HK-2 (cell line): Measurements from ENCODE around the gene DYNAP.

Experiments used
- DNase-seq: peaks from one replicate; pipeline ENCODE4 v3.0.0-alpha.2; 2018; ENCODE audit not compliant: unreplicated experiment

DYNAP gene, protein sequence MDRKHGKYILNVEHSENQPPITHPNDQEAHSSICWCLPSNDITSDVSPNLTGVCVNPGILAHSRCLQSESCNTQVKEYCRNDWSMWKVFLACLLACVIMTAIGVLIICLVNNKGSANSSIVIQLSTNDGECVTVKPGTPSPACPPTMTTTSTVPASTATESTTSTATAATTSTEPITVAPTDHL

DNA sequence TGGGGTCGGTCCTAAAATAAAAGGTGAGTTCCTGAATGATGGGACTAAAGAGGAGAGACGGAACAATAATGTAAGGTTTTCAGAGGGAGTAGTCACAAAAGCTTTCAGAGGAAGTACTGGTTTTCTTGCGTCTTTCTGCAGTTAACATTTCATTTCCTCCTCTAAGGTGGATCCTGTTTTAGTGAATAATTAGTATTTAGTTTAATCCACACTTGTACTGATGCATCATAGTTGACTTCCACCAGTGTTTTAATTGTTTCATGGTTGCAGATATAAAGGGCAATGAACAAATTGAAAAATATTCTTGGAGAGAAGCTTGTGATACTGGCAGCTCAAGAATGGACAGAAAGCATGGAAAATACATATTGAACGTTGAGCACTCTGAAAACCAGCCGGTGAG, at the start of gene DYNAP:
TSS of gene DYNAP (plus strand) at position 301 of the 400 bp plus-strand sequence. CDS start at position 339, 38 bp downstream.
- DNase-seq: no peak

DNA sequence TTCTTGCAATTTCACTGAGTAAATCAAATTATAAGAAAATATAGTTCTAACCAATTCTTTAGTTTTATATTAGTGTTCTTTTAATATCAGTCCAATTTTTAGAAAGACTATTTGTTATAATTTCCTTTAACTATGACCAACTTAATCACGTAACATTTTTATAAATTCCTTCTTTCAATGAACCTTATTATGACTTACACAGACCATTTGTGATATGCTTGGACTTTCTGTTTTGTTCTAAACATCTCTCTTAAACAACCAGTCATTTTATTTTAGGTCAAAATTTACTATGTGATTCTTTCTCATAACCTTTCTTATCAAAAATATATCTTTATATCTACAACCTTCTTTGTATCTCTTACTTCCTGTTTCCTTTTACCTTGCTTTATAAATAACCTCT, 39.5 kb upstream of the DYNAP start:
- no peak for DNase-seq

DNA sequence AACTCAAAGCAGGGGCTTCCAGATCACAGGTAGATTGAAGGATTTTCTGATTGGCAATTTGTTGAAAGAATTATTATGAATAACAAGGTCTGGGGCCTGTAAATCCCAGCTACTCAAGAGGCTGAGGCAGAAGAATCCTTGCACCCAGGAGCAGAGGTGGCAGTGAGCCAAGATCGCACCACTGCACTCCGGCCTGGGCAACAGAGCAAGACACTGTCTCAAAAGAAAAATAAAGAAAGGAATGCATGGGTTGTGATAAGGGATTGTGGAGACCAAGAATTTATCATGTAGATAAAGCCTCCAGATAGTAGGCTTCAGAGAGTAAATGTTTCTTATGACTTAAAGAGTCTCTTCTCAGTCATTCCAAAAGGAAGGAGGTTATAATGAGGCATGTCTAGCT, 35.8 kb upstream of the DYNAP start:
- no peak for DNase-seq

DNA sequence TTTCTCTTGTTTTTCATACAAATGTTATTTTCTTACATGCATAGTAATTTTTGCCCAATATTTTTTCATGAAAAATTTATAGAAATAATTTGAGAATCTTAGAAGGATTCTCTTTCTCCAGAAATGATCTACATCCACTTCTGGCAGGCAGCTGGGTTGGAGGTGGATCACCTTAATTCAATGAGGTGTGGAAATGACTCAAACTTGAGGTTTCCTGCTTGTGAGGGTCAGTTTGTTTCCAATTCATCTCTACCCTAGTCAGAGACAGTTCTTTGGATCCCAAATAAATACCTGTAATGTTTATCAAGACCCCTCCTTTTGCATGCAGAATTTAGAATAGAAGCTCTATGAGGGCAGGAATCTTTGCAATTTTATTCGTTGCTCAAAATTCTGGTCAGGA, 35.0 kb upstream of the DYNAP start:
- no peak for DNase-seq

DNA sequence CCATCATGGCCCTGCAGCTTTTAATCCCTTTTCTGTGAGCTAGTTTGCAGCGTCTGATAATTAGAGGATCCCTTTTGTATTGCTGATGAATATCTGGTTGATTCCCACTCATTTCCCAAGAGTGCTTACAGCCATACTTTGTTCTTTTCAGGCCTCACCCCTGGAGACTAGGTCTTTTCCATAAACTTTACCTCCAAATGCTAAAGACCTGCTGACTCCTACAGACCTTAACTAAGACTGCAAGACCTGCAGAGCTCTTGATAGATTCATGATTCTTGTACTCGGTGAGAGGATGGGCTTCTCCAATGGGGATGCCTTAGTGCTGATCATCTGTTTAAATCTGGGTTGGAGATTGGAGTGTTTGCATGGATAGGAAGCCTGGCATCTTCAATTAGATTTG, 33.1 kb upstream of the DYNAP start:
- DNase-seq: no peak

DNA sequence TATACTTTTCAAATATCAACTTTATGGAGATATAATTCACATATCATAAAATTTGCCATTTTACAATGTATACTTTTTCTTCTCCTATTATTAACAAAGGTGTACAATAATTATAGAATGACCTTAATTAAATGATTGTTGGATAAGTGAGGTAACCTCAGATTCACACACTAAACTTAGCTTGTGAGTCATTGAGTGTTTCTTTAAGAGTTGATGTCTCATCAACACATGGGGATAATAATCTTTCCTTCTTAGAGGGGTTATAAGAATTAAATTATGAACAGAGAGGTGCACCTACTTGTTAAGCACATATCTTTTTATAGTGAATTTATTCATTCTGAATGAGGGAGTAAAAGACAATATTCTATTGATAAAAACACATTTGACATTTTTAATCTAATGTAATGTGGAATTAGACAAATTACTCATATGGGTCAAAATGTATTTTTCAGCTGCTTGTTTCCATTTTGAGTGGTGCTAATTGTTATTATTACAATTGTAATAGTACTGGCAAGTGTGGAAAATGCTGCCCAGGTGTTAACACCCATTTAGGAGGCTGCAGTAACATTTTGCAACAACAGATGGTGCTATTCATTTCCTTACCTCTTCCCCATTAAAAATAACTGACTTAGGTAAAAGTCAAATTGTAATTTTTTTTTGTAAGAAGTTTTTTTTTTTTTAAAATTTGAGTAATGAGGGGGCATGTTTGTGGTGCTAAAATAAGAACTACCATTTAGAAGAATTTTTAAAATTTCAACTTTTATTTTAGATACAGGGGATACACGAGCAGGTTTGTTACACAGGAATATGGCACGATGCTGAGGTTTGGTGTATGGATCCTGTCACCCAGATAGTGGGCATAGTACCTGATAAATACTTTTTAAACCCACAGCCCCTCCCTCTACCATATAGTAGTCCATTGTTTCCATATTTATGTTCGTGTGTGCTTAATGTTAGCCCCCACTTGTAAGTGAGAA, 32.1 kb upstream of the DYNAP start:
- no peak for DNase-seq

DNA sequence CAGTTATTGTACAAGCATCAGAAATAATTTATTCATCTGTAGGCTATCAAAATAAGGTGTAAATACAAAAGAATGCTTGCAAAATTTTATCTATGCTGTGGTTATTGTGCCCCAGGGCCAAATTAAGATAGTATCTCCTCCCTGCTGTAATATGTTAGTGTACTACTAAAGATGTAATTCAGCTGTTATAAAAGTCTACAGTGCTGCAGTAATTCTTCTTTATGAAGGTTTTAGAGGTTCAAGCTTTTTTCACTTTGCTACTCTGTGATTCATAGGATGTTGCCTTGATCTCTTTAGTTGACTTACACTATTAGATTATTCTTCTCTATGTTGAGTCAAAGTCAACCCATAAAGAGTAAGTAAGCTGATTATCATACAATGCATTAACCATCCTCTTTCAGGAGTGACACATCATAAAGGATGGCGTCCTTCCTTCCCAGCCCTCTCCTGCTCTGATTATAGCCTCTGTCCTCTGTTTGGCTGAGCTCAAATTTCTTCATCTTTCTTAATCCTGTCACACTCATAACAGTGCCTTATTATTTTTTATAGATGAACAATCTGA, 29.3 kb upstream of the DYNAP start:
- no peak for DNase-seq

DNA sequence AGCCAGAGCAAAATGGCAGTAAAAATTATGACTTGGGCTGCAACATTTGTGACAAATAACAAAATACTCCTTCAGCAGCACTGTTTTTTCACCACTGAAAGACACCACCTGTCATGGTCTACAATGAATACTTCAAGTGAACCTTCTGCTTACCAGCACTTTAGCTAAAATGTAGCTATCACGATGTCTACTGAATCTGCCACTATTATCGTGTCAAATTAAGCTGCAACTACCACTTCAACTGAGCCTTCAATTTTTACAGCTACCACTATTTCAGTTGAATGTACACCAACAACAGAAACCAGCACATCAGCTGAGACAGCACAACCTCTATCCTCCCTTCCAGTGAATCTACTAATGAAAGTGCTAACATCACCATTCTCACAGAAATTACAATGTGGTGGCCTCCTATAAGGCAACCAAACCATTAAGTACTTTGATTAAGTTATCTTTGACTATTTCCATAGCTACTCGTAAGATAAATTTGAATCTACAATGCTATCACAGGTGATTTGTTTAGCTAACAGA, 10.8 kb upstream of the DYNAP start:
- DNase-seq: no peak

DNA sequence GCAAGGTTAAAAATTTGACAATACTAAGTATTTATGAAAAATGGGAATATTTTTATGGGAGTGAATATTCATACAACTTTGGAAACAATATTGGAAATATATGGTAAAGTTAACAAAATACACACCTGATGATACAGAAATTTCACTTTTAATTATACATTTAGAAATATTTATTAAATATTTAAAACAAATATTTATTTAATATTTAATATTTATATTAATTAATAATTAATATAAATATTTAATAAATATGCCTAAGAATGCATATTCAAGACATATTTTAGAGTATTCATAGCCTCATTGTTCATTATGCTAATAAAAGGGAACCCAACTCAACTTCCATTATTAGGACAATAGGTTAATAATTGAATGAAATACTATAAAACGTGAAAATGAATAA, 7.0 kb upstream of the DYNAP start:
- DNase-seq: no peak

DNA sequence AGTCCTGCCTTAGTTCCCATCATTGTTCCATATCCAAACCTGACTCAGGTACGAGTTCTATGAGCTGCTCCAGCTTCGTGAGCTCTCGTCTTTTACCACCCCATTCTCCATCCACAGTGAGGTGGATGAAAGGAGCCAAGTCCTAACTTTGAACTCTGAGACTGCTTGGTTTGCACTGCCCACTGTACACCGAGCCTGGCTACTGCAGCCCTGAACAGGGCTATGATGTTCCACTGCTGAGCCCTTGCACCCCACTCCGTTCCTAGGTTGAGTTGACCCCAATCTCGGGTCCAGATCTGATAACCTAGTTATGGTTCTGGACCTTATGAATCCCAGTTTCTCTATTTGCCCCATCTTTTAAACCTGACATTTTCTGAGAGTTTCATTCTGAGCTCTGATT, 5.3 kb upstream of the DYNAP start:
- DNase-seq: no peak

DNA sequence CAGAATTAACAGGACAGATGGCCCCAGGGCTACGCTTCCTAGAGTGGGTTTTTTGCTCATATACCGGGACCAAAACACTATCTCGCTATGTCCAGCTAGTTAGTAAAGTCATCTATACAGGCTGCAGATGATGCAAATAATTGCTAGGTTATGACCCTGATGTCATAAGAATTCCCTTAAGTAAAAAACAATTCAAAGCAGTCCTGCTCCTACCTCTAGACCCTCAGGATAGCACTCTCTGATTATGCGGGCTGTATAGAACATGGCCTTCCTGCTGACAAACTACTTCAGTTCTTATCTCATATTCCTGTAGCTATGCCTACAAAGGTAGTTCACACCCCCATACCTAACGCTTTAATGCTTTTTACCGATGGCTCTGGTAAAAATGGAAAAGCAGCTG, 13.2 kb downstream of the DYNAP start:
- DNase-seq: no peak

DNA sequence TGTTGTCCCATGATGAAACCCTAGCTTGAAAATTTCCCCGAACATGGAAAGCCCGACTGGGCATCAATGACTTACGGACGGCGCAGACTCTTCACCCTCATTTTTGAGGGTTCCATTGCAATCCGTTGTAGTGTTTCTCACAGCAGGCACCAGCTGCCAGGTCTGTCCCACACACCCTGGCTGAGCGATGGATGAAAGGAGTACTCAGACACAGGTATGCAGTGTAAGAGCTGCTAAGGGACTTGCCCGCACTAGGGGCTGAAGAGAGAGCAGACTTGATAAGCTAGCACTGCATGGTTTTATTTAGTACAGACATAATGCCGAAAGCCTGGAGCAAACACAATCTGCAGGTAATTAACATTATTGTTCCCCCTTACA, 15.8 kb downstream of the DYNAP start:
- no peak for DNase-seq

DNA sequence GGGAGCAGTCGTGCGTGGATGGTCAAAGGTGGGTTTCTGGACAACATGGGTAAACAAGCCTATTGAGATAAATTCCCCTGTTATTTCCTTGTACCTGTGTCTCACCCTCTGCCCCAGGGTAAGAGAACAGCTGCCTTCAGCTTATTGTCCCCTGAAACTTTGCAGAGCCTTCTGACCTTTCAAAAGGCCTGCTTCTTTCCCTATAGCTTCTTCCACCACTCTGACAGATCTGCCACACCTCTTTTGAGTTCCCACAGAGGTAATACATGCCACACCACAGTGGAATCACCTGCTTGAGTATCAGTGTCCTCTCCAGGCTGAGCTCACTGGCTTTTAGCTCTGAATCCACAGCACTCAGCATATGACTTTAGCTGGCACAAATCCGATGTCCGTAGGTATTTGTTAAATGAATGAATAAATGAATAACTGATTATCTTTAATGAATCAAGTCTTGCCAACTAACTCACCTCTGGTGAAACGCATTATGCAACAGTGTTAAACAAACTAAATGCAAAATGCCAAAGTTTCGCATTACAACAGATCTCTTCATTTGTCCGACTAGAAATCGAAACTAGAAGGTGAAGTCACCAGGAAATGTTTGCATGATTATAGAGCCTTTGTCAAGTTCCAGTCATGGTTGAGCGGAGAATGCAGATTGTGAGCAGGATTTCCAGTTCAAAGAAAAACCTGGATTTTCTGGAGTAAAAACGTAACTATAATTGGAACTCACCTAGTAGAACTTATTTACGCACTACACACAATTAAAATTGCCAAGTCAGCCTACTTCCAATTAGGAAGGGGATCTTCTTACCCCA, 16.4 kb downstream of the DYNAP start:
- peak; percentile 1 for DNase-seq

DNA sequence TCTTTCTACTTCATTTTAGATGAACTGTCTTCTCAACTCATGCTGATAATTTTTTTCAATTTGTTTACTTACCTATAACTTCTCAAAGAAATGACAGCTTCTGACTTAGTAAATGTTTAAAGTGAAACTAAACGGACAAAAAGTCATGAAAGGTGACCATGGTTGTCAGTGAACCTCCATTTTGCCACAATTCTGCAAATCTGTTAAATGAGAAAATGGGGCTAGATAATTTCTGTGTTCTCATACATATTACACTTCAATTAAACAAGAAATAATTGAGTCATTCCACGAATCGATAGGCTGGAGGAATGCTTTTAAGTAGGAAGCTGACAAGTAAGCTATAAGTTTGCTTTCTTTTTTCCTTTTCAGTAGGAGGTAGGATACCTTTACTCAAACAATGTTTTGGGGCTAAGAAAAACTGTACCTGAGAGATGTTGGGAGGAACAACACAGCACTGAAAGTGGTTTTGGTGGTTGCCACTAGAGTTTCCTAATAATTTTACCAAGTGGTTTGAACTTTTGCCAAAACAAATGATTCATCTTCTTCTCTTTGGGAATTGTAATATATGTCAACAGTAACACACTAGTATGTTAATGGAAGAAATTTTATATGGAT, 17.1 kb downstream of the DYNAP start:
- DNase-seq: no peak

DNA sequence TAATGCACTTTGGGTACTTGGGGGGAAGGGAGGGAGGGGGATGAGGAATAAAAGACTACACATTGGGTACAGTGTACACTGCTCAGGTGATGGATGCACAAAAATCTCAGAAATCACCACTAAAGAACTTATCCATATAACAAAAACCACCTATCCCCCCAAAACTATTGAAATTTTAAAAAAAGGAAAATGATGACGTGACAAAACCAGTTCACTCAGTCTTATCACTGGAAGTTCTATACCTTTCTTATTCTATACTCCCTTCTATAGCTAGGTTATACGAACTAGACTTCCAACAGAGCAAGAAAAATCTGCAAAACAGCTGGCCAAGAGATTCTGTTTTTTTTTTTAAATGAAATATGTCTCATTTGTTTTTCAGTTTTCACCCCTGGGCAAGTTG, 20.8 kb downstream of the DYNAP start:
- no peak for DNase-seq

DNA sequence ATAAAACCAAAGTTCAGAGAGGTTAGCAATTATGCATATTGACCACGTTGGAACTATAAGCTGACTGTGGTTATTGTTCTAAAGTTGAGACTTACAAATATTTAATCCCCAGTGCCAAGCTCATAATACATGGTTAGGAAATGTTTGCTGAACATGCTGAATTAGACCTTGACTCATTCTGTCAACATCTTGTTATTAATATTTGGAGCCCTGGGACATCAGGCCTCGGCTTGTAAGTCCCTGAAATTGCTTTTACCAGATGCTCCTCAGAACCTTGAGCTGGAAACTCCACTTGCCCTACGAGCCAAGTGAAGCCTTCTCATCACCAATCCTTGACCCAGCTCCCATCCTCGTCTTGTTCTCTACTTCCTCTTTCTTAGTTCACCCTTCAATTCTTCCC, 21.2 kb downstream of the DYNAP start:
- DNase-seq: no peak

DNA sequence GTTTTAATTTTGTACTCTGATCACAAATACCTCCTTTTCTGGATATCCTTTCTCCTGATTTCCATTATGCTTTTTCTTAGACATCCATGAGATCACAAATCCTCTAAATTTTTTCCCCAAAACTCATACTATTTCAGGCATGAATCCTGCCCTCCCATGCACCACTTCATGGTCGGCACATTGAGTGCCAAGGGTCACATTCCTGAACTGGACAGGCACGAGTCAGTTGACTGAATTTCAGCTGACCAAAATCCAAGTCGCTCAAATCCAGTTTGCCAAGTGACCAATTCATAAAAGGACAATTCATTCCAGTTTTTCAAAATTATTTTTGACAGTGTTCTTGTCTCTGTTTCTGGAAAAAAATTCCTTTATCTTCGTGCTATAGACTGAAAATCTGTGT, 22.1 kb downstream of the DYNAP start:
- no peak for DNase-seq

DNA sequence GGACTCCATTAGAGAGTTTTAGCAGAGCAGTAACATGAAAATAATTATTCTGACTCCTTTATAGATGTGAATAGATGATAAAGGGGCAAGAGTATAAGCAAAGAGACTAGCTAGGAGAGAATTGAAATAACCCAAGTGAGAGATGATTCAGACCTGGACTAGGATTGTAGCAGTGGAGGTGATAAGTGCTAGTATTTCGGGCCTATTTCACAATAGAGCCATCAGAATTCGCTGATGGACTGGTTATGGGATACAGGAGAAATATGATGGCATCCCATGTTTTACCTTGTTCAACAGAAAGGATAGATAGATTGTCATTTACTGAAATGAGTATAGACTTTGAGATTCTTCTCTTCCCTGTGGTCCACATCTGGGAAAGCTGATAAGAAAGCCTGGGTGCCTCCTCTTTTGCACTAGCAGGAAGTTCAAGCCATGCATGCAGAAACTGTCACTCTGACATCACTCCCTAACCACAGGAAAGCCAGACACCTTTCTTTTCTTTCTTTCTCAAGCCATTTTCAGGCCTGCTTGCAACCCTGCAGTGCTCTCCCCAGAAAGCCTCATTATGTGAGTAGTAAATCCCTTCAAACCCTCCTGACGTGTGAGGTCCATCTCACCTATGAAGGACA, 25.3 kb downstream of the DYNAP start:
- no peak for DNase-seq

DNA sequence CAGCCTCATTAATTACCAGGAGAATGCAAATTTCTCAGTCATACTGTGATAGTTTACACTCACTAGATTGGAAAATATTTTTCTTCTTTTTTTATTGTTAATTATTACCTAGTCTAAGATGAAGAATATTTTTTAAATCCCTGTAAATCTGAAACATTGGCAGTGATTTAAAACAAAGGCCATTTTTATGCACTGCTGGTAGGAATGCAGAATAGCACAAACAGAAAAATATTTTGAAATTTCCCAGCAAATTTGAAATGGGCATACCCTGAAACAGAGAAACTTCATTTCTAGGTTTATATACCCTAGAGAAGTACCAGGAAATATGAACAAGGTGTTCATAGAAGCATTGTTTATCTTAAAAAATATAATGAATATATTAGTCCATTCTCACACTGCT, 31.0 kb downstream of the DYNAP start:
- DNase-seq: no peak

DNA sequence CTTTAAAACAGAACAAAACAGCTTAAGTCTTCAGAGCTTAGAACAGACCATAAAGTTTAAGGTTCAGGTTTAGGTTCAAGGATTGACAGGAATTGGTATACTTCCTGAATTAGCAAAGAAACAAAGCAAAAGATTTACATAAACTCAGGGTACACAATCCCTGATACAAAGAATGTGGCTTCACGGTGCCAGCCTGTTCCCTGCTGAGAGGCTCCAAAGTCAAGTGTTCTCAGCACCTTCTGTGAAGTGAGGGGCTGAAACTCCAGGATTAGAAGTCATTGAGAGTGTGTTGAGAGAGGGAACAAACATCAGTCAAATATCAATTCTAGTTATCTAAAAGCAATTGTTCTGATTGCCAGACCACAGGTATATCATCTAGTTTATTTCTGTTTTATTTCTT, 35.7 kb downstream of the DYNAP start:
- no peak for DNase-seq

DNA sequence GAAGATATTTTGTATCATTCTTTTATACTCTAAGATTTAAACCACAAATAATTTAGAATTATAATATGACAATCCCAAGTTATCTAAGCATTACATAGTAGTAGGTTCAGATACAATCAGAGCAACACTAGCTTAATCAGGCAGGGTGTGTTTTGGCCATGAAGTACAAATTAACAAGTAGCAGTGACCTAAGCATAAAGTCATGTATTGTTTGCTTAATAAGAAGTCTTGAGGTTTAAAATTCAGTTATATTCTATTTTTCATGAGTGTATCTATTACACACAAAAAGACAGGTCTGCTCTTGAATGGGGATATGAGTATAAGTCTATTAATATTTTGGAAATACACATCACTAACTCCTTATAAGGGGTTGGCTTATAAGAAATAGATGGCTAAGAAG, 39.9 kb downstream of the DYNAP start:
- no peak for DNase-seq
